ENCODE data around the gene CHRNB1. TPM values are rescaled to one million over a fixed set of nuclear protein-coding genes. Genes with fewer than 3 reads are reported as not detected.

Gene CHRNB1
- total RNA-seq (6.2 and 6.6 TPM in 2 replicates), polyA plus RNA-seq (5.8 and 7.2 TPM in 2 replicates), polyA minus RNA-seq (7.4 and 8.7 TPM in 2 replicates)
- 10.5 TPM for total RNA-seq (2013)

DNA sequence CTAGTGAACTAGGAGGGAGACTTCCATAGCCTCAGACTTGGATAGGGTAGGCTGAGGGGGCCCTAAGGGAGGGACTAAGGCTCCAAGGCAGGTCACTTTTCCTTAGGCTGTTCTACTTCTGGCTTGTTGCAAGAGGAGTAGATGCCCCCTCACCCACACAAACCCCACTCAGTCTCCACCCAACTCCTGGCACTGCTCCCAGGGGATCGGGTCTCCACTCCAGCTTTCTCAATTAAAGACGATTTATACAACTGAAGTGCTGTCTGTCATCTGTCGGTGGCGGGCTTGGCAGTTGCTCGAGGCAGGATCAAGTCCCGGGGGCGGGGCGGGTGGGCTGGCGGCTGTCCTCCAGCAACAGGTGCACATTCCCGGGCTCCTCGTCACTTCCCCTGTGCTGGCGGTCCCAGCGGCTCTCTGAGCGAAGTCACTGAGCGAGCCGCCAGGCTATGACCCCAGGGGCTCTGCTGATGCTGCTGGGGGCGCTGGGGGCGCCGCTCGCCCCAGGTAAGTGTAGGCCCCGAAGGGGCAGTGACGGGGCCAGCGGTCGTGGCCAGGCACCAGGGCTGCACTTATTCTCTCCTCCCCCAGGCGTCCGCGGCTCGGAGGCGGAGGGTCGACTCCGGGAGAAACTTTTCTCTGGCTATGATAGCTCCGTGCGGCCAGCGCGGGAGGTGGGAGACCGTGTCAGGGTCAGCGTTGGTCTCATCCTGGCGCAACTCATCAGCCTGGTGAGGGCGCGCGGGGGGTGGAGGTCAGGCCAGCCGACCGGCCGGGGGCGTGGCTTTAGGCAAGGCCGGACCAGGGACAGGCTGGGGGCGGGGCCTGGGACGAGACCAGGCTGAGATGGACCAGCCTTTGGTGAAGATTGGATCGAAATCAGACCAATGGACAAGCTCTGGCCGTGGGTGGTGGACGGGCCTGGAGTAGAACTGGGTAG, at the start of gene CHRNB1:
Gene CHRNB1 (plus strand): TSS at position 380 of the 937 bp plus-strand sequence. CDS start 67 bp downstream, at position 447.
- DNase-seq, result peak; percentile 58
- ATAC-seq (ENCODE audit: low read depth), result peak; percentile 46
- Histone ChIP-seq H2AFZ (ENCODE audit: insufficient read depth, low read depth, low read length, poor library complexity, severe bottlenecking) (peak within 1 kb of the TSS; percentile 47), H4K20me1 (ENCODE audit: control insufficient read depth, insufficient read depth, low read length, poor library complexity, severe bottlenecking) (peaks cover 9% of the 10 kb centered on the region), H3K27me3 (replicated peaks in 1 of 4; ENCODE audit: control extremely low read depth in 1 of 4, control insufficient read depth in 3 of 4, insufficient read depth in 4 of 4, low read length in 3 of 4) (peaks cover 0 to 78% (median 51%) of the 10 kb centered on the region in 4 experiments), H3K4me1 (ENCODE audit: control insufficient read depth in 2 of 2, insufficient read depth in 2 of 2, low read length in 2 of 2) (peaks cover 33 to 40% of the 10 kb centered on the region in 2 donors), H3K4me2 (replicated peaks; ENCODE audit: low read depth, low read length, poor library complexity, severe bottlenecking) (peak within 1 kb of the TSS; percentile 87), H3K9ac (ENCODE audit: low read length) (peak within 1 kb of the TSS; percentile 53), H3K9me3 (ENCODE audit: control extremely low read depth in 1 of 3, control insufficient read depth in 2 of 3, insufficient read depth in 1 of 3, low read length in 2 of 3) (peaks cover 0 to 26% (median 0%) of the 10 kb centered on the region in 3 donors), H3K79me2 (ENCODE audit: control insufficient read depth, insufficient read depth, low read length) (no peaks in the 10 kb centered on the region), H3K36me3 (replicated peaks in 1 of 2; ENCODE audit: control extremely low read depth in 1 of 2, control insufficient read depth in 1 of 2, extremely low read depth in 1 of 2, insufficient read depth in 2 of 2, low read length in 1 of 2) (no peaks in the 10 kb centered on the region), H3K4me3 (ENCODE audit: control extremely low read depth in 1 of 5, extremely low read depth in 1 of 5, insufficient read depth in 1 of 5, low read depth in 2 of 5, low read length in 4 of 5) (peak within 1 kb of the TSS in 4 of 5 experiments; percentile 31 to 53 (median 42)), H3K27ac (ENCODE audit: low read length in 2 of 2) (no peak within 1 kb of the TSS)
- POLR2A ChIA-PET, result interaction anchor here (0.6 to 2.0 kb wide), 6 partner anchors 10 to 365 kb away, joined by 3 to 8 read pairs (median 4); partner anchors contain the start of gene CLEC10A
- Mint-ChIP-seq H3K4me1 (peaks cover 29% of the 10 kb centered on the region), H3K27me3 (peaks cover 71% of the 10 kb centered on the region), H3K9me3 (ENCODE audit: insufficient read depth) (no peaks in the 10 kb centered on the region), H3K27ac (peak within 1 kb of the TSS; percentile 15), H3K4me3 (peak within 1 kb of the TSS; percentile 84)
- peak; percentile 62 for TF ChIP-seq EZH2 (IDR thresholded peaks at IDR 0.05; ENCODE audit: borderline replicate concordance, insufficient read depth, low read depth, low read length, poor library complexity, severe bottlenecking)
- no peak for TF ChIP-seq CTCF (IDR thresholded peaks at IDR 0.05)
- intact Hi-C loops (cut with micrococcal nuclease), result no loop called here
- CTCF ChIA-PET, result interaction anchor here (0.6 to 3.8 kb wide), 11 partner anchors 9 to 149 kb away, joined by 3 to 17 read pairs (median 4); partner anchors contain the start of genes SENP3 and TMEM102
- WGBS (ENCODE audit: insufficient coverage), result 2% methylated on average over 51 of the region's 51 CpGs
